Fibroblast of the aortic adventitia (primary cell): Measurements from ENCODE around the gene H2AZ1. TPM values are rescaled to one million over a fixed set of nuclear protein-coding genes. Genes with fewer than 3 reads are reported as not detected.

Experiments
- DNase-seq: peaks from one replicate; pipeline ENCODE4 v3.0.0-alpha.2; 2010; ENCODE audit warnings: low read depth
- H3K4me3 ChIP-seq: 2 replicates; pipeline ENCODE4 v1.5.1; 2011; ENCODE audit warnings: low read depth, mild to moderate bottlenecking, control low read depth, low read length, moderate library complexity
- CTCF ChIP-seq: IDR thresholded peaks from 2 replicates; pipeline ENCODE4 v1.5.1; 2011; ENCODE audit warnings: mild to moderate bottlenecking, low read length, control low read depth, inconsistent platforms; ENCODE audit not compliant: insufficient read depth
- total RNA-seq: library from RNA; depleted of rRNA; stranded (reverse); fragments of >200 nt; gene quantifications from 2 replicates; pipeline ENCODE4 v1.2.3, GENCODE V29; 2012; ENCODE audit warnings: low replicate concordance

Gene H2AZ1
- total RNA-seq, 1 donor = 385 TPM

DNA sequence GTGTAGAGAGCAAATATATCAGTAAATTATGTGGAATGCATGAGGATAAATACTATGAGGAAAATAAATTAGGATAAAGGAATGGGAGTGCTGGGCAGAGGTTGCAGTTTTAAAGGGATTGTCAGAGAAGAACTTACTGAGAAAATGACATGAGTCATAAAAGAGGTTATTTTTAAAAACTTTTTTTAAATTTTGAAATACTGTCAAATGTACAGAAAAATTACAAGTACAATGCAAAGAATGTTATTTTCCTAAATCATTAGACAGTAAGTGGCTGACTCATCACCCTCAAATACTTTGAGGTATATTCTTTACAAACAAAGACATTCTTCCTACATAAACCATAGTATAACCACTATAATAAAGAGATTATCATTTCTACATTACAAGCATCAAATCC is 29.8 kb upstream of the H2AZ1 start:
- DNase-seq = no peak
- no peak for TF ChIP-seq CTCF

GRCh38 chr4:99971453-99972111 is 21.5 kb upstream of the H2AZ1 start:
- no peak for TF ChIP-seq CTCF
- no peak for DNase-seq
- H3K4me3 ChIP-seq = no peak overlapping the region

More for the DNA sequence above, 29.8 kb upstream of the H2AZ1 start:
- no peak overlapping the region for H3K4me3 ChIP-seq

- no peak for TF ChIP-seq CTCF
- H3K4me3 ChIP-seq = no peak overlapping the region
- DNase-seq = peak; percentile 52
These were observed 18.3 kb upstream of the H2AZ1 start for GRCh38 chr4:99968330-99968729.

GRCh38 chr4:99966692-99967091 is 16.6 kb upstream of the H2AZ1 start:
- H3K4me3 ChIP-seq = no peak overlapping the region
- no peak for DNase-seq
- no peak for TF ChIP-seq CTCF

GRCh38 chr4:99965674-99966350 is 15.7 kb upstream of the H2AZ1 start:
- no peak for DNase-seq

DNA sequence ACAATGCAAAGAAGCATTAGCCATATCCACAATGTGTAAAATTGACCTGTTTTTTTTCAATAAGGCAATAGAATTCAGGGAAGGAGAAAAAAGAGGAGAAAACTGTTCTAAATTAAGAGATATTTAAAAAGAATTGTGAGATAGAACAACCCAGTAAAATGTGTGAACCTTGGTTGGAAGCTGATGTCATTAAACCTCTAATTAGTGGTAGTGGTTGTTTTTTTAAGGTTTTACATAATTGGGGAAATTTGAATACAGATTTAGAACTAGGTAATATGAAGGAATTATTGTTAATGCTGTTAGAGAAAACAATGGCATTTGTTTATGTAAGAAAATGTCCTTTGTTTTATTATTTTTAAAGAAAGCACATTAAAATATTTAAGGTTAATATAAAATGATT is 15.1 kb upstream of the H2AZ1 start:
- H3K4me3 ChIP-seq = no peak overlapping the region
- no peak for DNase-seq
- no peak for TF ChIP-seq CTCF

More at GRCh38 chr4:99965674-99966350, 15.7 kb upstream of the H2AZ1 start:
- TF ChIP-seq CTCF = no peak
- no peak overlapping the region for H3K4me3 ChIP-seq
